Fibroblast of lung (primary cell): ENCODE data around the gene CRELD1. TPM values are rescaled to one million over a fixed set of nuclear protein-coding genes. Genes with fewer than 3 reads are reported as not detected.
A peak's percentile ranks its signal among the peaks of the same experiment; 100 is the strongest.

Source experiments
- DNase-seq, 2 donors: peaks; one replicate each; pipeline versions ENCODE4 v3.0.0 to v3.0.0-alpha.2; 2010; ENCODE audit warnings: low read depth in 2 of 2
- H2AFZ ChIP-seq: 2 replicates; pipeline ENCODE4 v1.5.1; 2012; ENCODE audit warnings: low read length, control low read depth, inconsistent platforms
- H3K27ac ChIP-seq: 2 replicates; pipeline ENCODE4 v1.5.1; 2011; ENCODE audit warnings: low read length, control low read depth; ENCODE audit not compliant: insufficient read depth
- H3K27me3 ChIP-seq: 2 replicates; pipeline ENCODE4 v1.5.1; 2011; ENCODE audit warnings: mild to moderate bottlenecking, low read length; ENCODE audit not compliant: control insufficient read depth, insufficient read depth
- H3K36me3 ChIP-seq: 2 replicates; pipeline ENCODE4 v1.5.1; 2011; ENCODE audit warnings: low read length; ENCODE audit not compliant: control insufficient read depth, insufficient read depth
- H3K4me1 ChIP-seq: 2 replicates; pipeline ENCODE4 v1.5.1; 2011; ENCODE audit warnings: low read length; ENCODE audit not compliant: control insufficient read depth, insufficient read depth; ENCODE audit errors: extremely low read depth
- H3K4me2 ChIP-seq: 2 replicates; pipeline ENCODE4 v1.5.1; 2011; ENCODE audit warnings: low read length, control low read depth; ENCODE audit not compliant: insufficient read depth; ENCODE audit errors: extremely low read depth
- H3K4me3 ChIP-seq, 4 experiments: fragments of 200-600 bp in 1 of 4; sonication (generic) in 1 of 4; replicated peaks in 1 of 4; 2 replicates each; pipeline ENCODE4 v1.5.1; 2011 to 2016; ENCODE audit warnings: low read length in 4 of 4, low read depth in 3 of 4, mild to moderate bottlenecking in 3 of 4, control low read depth in 2 of 4, inconsistent platforms in 1 of 4, mixed read lengths in 1 of 4; ENCODE audit not compliant: insufficient read depth in 1 of 4; ENCODE audit errors: control extremely low read depth in 1 of 4
- H3K79me2 ChIP-seq: 2 replicates; pipeline ENCODE4 v1.5.1; 2012; ENCODE audit warnings: mild to moderate bottlenecking, low read length, inconsistent platforms; ENCODE audit not compliant: control insufficient read depth, insufficient read depth
- H3K9ac ChIP-seq: 2 replicates; pipeline ENCODE4 v1.5.1; 2011; ENCODE audit warnings: mild to moderate bottlenecking, low read length, control low read depth; ENCODE audit not compliant: insufficient read depth
- H3K9me3 ChIP-seq: 2 replicates; pipeline ENCODE4 v1.5.1; 2012; ENCODE audit warnings: low read depth, low read length; ENCODE audit not compliant: control insufficient read depth, insufficient read depth
- H4K20me1 ChIP-seq: 2 replicates; pipeline ENCODE4 v1.5.1; 2011; ENCODE audit warnings: low read length; ENCODE audit not compliant: control insufficient read depth, insufficient read depth; ENCODE audit errors: extremely low read depth
- EZH2 ChIP-seq: IDR thresholded peaks from 2 replicates; pipeline ENCODE4 v1.5.1; 2012; ENCODE audit warnings: low read length, control low read depth, mild to moderate bottlenecking; ENCODE audit errors: missing control alignments
- polyA plus RNA-seq, 2 donors: library from polyadenylated mRNA; depleted of rRNA in 1 of 2; stranded (reverse) in 1 of 2; unstranded in 1 of 2; fragments of >200 nt; gene quantifications; 2 replicates each; pipeline ENCODE4 v1.2.1, GENCODE V29; 2011 to 2012; ENCODE audit warnings: missing spikeins in 1 of 2
- total RNA-seq: library from RNA; depleted of rRNA; stranded (reverse); fragments of >200 nt; gene quantifications from 2 replicates; pipeline ENCODE4 v1.2.1, GENCODE V29; 2014
- TF ChIP-seq, protein P1 (sequence below), 2 donors: IDR thresholded peaks in 1 of 2; conservative IDR thresholded peaks in 1 of 2; 1 replicate in 1 of 2; 2 replicates in 1 of 2; pipeline ENCODE4 v1.5.1; 2011 to 2012; ENCODE audit warnings: low read length in 2 of 2, control low read depth in 1 of 2, inconsistent platforms in 1 of 2, low read depth in 1 of 2, mild to moderate bottlenecking in 1 of 2

The CRELD1 gene
- total and polyA plus RNA-seq, 2 donors (not counting 1 experiment from before 2014, with no cell fraction given), result 23.8 to 50.2 TPM

DNA sequence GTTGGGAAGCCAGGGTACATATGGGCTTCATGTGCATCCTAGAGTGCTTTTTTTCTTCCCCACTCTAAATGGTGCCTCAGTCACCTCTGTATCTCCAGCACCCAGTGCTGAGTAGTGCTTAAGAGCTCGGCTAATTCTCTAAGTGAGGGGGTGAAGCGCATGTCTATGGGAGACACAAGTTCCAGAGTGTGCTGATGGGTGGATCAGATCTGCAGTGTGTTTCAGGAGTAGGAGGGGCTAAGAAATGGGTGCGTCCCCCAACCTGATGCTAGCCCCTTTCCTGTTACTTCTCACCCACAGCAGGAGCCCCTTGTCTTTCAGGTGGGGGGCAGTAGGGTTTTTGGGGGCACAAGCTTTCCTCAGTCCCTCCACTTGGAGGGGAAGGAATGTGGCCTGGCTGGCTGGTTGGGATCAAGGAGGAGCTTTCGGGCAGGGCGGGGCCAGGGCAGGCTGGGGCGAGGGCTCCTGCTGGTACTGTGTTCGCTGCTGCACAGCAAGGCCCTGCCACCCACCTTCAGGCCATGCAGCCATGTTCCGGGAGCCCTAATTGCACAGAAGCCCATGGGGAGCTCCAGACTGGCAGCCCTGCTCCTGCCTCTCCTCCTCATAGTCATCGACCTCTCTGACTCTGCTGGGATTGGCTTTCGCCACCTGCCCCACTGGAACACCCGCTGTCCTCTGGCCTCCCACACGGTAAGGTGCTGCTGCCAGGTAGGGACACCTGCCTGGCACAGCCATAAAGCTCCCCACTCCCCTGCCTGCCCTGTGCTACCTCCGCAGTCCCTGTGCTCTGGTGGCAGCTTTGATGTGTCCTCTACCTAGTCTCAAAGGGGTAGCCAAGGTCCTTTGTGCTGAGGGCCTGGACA, 31.0 kb upstream of the CRELD1 start, which contains the start of gene IL17RE:
Gene IL17RE (plus strand): TSS at position 477 of the 866 bp plus-strand sequence. CDS start 85 bp downstream, at position 562.
- no peak for DNase-seq
- peak within 1 kb of the TSS; percentile 5 to 40 (median 18) for H3K4me3 ChIP-seq
- H3K4me1 ChIP-seq, result peaks cover 12% of the 10 kb centered on the region
- no peaks in the 10 kb centered on the region for H3K36me3 ChIP-seq
- H4K20me1 ChIP-seq, result no peaks in the 10 kb centered on the region
- H3K9me3 ChIP-seq, result no peaks in the 10 kb centered on the region
- H3K9ac ChIP-seq, result no peak within 1 kb of the TSS
- H3K27me3 ChIP-seq, result no peaks in the 10 kb centered on the region
- peak within 1 kb of the TSS; percentile 74 for H3K27ac ChIP-seq
- peak within 1 kb of the TSS; percentile 71 for H2AFZ ChIP-seq
- H3K4me2 ChIP-seq, result peak within 1 kb of the TSS; percentile 85
- TF ChIP-seq EZH2, result no peak
- TF ChIP-seq, protein P1, sequence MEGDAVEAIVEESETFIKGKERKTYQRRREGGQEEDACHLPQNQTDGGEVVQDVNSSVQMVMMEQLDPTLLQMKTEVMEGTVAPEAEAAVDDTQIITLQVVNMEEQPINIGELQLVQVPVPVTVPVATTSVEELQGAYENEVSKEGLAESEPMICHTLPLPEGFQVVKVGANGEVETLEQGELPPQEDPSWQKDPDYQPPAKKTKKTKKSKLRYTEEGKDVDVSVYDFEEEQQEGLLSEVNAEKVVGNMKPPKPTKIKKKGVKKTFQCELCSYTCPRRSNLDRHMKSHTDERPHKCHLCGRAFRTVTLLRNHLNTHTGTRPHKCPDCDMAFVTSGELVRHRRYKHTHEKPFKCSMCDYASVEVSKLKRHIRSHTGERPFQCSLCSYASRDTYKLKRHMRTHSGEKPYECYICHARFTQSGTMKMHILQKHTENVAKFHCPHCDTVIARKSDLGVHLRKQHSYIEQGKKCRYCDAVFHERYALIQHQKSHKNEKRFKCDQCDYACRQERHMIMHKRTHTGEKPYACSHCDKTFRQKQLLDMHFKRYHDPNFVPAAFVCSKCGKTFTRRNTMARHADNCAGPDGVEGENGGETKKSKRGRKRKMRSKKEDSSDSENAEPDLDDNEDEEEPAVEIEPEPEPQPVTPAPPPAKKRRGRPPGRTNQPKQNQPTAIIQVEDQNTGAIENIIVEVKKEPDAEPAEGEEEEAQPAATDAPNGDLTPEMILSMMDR (conservative IDR thresholded peaks at IDR 0.05 in 1 of 2, IDR thresholded peaks at IDR 0.05 in 1 of 2; ENCODE audit: low read depth in 1 of 2, low read length in 2 of 2), result no peak
- no peaks in the 10 kb centered on the region for H3K79me2 ChIP-seq

DNA sequence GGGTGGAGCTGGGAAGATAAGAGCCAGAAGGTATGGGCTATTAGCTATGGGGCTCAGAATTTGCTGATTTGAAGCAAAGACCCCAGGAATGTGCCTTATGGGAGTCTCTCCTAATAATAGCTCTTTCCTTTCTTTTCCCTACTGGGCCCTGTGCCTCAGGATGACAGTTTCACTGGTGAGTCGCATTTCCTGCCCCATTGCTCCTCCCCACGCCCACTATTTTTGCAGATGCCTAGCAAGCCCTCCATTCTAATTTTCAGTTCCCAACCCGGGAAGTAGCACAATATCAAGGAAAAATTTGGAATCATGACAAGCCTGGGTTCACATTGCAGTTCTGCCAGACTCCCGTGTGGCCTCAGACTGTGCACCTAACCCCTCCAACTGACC, 30.4 kb upstream of the CRELD1 start:
- peak in 1 of 2 donors; percentile 50 for DNase-seq
- no peak for TF ChIP-seq EZH2
- TF ChIP-seq, protein P1 (conservative IDR thresholded peaks at IDR 0.05 in 1 of 2, IDR thresholded peaks at IDR 0.05 in 1 of 2; ENCODE audit: low read depth in 1 of 2, low read length in 2 of 2), result no peak
- H3K4me3 ChIP-seq, result peak overlapping the region; percentile 5 to 40 (median 18)

DNA sequence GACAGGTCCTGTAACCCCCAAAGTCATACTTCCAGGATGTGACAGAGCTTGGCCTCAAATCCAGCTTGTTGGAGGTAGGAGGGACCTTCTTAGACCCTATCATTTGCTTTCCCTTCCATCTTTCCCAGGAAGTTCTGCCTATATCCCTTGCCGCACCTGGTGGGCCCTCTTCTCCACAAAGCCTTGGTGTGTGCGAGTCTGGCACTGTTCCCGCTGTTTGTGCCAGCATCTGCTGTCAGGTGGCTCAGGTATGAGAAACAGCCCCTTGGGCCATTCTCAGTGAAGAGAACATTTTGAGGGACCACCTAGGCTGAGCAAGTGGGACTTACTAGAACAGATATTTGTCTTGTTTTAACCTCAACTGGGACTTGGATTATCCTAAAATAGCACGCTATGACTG, 29.7 kb upstream of the CRELD1 start:
- Histone ChIP-seq H3K9ac (no peak overlapping the region), H3K27me3 (no peaks in the 10 kb centered on the region), H3K4me3 (no peak overlapping the region), H3K27ac (no peak overlapping the region), H3K36me3 (no peaks in the 10 kb centered on the region), H2AFZ (no peak overlapping the region), H3K9me3 (no peaks in the 10 kb centered on the region), H4K20me1 (no peaks in the 10 kb centered on the region), H3K4me1 (peaks cover 12% of the 10 kb centered on the region), H3K4me2 (no peak overlapping the region), H3K79me2 (no peaks in the 10 kb centered on the region)
- DNase-seq, result no peak
- TF ChIP-seq, protein P1 (conservative IDR thresholded peaks at IDR 0.05 in 1 of 2, IDR thresholded peaks at IDR 0.05 in 1 of 2; ENCODE audit: low read depth in 1 of 2, low read length in 2 of 2), result no peak
- TF ChIP-seq EZH2, result no peak

More for the DNA sequence above, 30.4 kb upstream of the CRELD1 start:
- Histone ChIP-seq H2AFZ (peak overlapping the region; percentile 71), H3K79me2 (no peaks in the 10 kb centered on the region), H4K20me1 (no peaks in the 10 kb centered on the region), H3K9me3 (no peaks in the 10 kb centered on the region), H3K4me1 (peaks cover 12% of the 10 kb centered on the region), H3K4me2 (peak overlapping the region; percentile 85), H3K27me3 (no peaks in the 10 kb centered on the region), H3K9ac (no peak overlapping the region), H3K27ac (peak overlapping the region; percentile 74), H3K36me3 (no peaks in the 10 kb centered on the region)
